HG03342 (cell line): ENCODE data around the gene UBR2.
"Not testable (repeated sequence)": the region's sequence is repeated elsewhere in the genome, so short reads cannot be mapped to it uniquely, and the experiment has no call there.

ENCODE experiments used
- ATAC-seq: cut with Tn5 transposase; IDR thresholded peaks from one replicate; pipeline ENCODE4 v1.9.1; 2021; ENCODE audit warnings: mild to moderate bottlenecking, moderate library complexity; ENCODE audit not compliant: unreplicated experiment

Gene UBR2

DNA sequence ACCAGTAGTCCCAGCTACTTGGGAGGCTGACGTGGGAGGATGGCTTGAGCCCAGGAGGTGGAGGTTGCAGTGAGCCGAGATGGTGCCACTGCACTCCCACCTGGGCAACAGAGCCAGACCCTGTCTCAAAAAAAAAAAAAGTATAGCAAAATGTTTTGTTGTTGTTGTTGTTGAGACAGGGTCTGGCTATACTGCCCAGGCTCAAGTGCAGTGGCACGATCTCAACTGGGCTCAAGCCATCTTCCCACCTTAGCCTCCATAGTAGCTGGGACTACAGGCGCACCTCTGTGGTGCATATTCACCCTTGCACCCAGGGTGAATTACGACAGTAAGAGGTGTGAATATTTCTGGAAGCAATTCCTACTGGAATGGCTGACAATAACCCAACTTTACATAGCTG lies 11.4 kb upstream of the UBR2 start:
- no peak for ATAC-seq

DNA sequence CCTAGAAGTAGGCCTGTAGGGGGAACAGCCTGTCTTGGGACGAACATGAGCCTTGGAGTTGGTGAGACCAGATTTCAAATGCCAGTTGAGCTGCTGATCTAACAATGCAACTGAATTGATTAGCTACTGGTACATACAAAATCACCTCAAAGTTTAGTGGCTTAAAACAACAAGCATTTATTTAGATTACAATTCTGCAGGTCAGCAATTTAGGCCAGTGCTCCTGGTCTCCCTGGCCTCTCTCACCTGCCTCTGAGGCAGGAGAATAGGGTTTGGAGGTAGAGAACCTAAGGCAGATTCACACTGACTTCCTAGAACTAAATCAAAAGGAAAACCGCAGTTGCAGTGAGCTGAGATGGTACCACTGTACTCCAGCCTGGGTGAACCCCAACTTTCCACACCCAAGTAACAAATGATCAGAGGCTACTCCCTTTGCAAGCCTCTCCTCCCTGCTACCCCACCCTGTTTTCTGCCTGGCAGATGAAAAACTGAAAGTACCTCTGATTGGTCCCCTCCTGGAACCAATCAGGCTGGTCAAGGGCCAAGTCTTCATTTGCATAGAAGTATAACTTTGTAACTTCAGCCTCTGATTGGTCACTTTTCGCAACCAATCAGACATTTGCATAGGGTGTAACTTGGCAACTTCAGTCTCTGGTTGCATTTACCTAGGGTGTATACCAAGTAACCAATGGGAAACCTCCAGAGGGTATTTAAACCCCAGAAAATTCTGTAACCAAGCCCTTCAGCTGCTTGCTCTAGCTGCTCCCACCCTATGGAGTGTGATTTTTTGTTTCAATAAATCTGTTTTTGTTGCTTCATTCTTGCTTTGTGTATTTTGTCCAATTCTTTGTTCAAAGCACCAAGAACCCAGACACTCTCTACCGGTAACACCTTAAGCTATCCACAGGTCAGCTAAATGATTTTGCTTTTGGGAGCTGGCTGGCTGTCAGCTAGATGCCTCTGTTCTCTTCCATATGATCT lies 8.1 kb upstream of the UBR2 start:
- no peak for ATAC-seq

DNA sequence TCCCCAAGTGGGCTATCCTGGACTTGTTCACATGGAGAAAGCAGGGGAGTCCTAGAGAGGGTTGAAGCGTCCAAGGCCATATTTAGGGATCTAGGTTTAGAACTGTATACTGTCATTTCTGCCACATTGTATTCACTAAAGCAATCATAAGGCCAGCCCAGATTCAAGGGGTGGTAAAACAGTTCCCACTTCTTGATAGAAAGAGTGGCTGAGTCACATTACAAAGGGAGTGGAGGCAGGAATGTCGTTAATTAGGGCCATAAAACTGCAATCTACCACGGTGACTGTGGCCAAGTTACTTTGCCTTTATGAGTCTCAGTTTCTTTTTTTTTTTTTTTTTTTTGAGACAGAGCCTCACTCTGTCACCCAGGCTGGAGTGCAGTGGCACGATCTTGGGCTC lies 7.4 kb upstream of the UBR2 start:
- ATAC-seq = no peak

- ATAC-seq = not testable (repeated sequence)
These were observed 4.6 kb upstream of the UBR2 start for GRCh38 chr6:42559276-42559675.

- no peak for ATAC-seq
These were observed 1.8 kb upstream of the UBR2 start for GRCh38 chr6:42561986-42562385.

- ATAC-seq = no peak
These were observed 932 bp upstream of the UBR2 start for GRCh38 chr6:42562788-42563405.

DNA sequence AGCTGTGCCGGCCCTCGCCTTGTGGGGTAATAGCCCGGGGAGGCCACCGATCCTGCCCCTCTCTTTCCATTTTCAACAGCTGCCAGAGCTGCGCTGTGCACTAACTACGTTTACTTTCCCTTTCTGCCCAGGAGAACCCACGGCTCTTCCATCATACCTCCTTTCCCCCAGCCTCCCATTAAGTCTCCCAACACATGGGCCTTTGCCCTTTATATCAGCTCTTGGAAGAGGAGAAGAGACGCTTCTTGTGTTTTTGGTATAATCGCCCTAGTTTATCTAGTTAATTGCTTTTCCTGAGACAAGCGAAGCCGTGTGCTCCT lies 637 bp downstream of the UBR2 start:
- no peak for ATAC-seq

- no peak for ATAC-seq
These were observed 2.2 kb downstream of the UBR2 start for GRCh38 chr6:42565823-42566613.

GRCh38 chr6:42566614-42567208 lies 2.9 kb downstream of the UBR2 start:
- no peak for ATAC-seq

- ATAC-seq = not testable (repeated sequence)
These were observed 3.4 kb downstream of the UBR2 start for GRCh38 chr6:42567237-42567636.

DNA sequence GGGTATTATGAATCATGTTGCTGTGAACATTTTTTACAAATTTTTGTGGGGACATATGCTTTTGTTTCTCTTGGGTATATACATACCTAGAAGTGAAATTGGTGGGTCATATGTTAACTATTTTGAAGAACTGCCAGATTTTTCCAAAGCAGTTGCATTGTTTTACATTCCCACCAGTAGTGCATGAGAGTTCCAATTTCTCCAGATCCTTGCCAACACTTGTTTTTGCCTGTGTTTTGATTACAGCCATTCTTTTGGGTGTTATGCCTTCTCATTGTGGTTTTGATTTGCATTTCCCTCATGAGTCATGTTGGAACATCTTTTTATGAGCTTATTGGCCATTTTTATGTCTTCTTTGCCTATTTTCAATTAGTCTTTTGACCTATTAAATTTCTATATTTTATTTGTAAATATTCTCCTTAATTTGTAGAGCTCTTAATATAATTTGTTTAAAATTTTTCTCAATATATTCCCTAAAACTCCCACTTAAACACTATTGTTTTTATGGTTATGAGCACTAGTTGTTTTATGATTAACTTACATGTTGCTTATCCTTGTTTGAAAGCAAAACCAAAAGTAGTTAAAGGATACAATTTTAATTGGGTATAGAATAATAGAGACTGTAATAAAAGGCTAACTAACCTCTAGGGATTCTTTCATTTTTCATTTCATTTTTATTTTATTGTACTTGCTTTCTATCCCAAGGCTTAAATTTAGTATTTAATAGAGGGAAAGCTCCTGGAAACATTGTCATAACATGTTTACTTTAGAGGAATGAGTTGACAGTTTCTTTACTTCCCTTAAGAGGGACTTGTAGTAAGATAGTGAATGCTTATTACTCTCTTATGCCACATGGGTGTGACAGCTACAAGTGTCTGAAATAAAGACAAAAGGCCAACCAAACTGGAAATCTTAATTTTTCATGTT lies 5.5 kb downstream of the UBR2 start:
- ATAC-seq = no peak

GRCh38 chr6:42571611-42572342 lies 7.9 kb downstream of the UBR2 start:
- peak; percentile 7 for ATAC-seq

GRCh38 chr6:42572523-42572922 lies 8.7 kb downstream of the UBR2 start:
- peak; percentile 81 for ATAC-seq

GRCh38 chr6:42576538-42576937 lies 12.7 kb downstream of the UBR2 start:
- not testable (repeated sequence) for ATAC-seq

DNA sequence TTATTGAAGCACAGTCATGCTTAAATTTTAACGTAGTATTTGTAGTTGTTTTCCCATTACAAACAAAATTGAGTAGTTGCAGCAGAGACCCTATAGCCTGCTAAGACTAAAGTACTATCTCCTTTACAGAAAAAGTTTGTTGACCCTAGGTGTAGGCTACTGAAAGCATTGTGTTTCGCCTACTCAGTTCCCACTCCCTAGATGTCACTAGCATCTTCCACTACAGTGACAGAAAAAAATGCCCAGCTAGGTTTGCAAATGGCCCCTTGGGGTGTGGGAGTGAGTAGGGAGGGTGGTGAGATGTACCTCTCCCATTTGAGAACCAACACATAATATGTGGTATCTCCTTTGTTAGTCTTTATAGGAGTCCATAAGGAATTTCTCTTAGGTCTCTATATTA lies 34.5 kb downstream of the UBR2 start:
- ATAC-seq = no peak

DNA sequence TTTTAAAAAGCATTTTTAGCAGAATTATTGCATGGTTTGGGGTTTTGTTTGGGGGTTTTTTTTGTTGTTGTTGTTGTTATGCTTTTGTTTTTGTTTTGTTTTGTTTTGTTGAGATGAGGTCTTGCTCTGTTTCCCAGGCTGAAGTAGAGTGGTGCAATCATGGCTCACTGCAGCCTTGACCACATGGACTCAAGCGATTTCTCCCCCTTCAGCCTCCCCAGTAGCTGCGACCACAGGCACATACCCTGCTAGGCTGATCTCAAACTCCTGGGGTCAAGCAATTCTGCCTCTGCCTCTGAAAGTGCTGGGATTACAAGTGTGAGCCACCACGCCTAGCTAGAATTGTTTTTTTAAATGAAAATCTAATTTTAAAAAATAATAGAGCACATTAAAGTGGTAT lies 35.7 kb downstream of the UBR2 start:
- ATAC-seq = no peak

GRCh38 chr6:42604150-42604549 lies 40.3 kb downstream of the UBR2 start:
- ATAC-seq = no peak

GRCh38 chr6:42604699-42605098 lies 40.9 kb downstream of the UBR2 start:
- not testable (repeated sequence) for ATAC-seq

DNA sequence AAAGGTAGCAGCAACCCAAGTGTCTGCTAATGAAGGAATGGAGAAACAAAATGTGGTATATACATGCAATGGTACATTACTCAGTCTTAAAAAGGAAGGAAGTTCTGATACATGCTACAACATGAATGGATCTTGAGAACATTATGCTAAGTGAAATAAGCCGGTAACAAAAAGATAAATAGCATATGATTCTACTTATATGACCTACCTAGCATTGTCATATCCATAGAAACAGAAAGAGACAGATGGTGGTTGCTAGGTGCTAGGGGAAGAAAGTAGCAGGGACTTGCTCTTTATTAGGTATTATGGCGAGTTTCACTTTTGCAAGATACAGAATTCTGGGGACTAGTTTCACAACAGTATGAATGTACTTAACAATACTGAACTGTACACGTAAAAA lies 46.6 kb downstream of the UBR2 start:
- no peak for ATAC-seq
